ENCODE data around the gene ZNF618. TPM values are rescaled to one million over a fixed set of nuclear protein-coding genes. Genes with fewer than 3 reads are reported as not detected.

ZNF618 gene
- total and polyA plus RNA-seq, 2 experiments from 2014 or later: 12.1 to 22.1 TPM

GRCh38 chr9:113885183-113886025, 9.3 kb downstream of the ZNF618 start (continued):
- TF ChIP-seq REST (IDR thresholded peaks at IDR 0.05; ENCODE audit: unreplicated experiment) (no peak), CREB1 (CRISPR knock-in tag; IDR thresholded peaks at IDR 0.05; ENCODE audit: low read depth) (no peak), JUNB (IDR thresholded peaks at IDR 0.05; ENCODE audit: unreplicated experiment) (no peak), NANOG (IDR thresholded peaks at IDR 0.05; ENCODE audit: borderline replicate concordance) (no peak)
- TF ChIP-seq, protein P1, sequence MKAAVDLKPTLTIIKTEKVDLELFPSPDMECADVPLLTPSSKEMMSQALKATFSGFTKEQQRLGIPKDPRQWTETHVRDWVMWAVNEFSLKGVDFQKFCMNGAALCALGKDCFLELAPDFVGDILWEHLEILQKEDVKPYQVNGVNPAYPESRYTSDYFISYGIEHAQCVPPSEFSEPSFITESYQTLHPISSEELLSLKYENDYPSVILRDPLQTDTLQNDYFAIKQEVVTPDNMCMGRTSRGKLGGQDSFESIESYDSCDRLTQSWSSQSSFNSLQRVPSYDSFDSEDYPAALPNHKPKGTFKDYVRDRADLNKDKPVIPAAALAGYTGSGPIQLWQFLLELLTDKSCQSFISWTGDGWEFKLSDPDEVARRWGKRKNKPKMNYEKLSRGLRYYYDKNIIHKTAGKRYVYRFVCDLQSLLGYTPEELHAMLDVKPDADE (IDR thresholded peaks at IDR 0.05): no peak

GRCh38 chr9:113886026-113886369, 9.9 kb downstream of the ZNF618 start:
- H3K9me2 ChIP-seq (ENCODE audit: insufficient read depth): 0 out of 2 replicates have a peak, but pooled peaks cover 5% of the 10 kb centered on the region
- H4K20me1 ChIP-seq (replicated peaks; ENCODE audit: insufficient read depth): no peaks in the 10 kb centered on the region; the same call in 1 of the 2 replicates
- Mint-ChIP-seq H3K36me3 (ENCODE audit: low read depth) (peaks cover 25% of the 10 kb centered on the region), H3K9me3 (peaks cover 11% of the 10 kb centered on the region), H3K27me3 (ENCODE audit: insufficient read depth, low read depth, poor library complexity) (peaks cover 6% of the 10 kb centered on the region), H3K4me3 (no peak overlapping the region), H3K4me1 (peaks cover 63% of the 10 kb centered on the region), H3K27ac (peak overlapping the region; percentile 53; the same call in 1 of the 2 replicates)
- H3K4me3 ChIP-seq: no peak overlapping the region
- DNase-seq (ENCODE audit: low spot score): no peak
- 0 out of 2 replicates have a peak overlapping the region, but pooled peaks have one; percentile 13 for H3K27ac ChIP-seq (ENCODE audit: low read depth)
- peak overlapping the region; percentile 28; the same call in 1 of the 2 replicates for H3K4me2 ChIP-seq
- peaks cover 89% of the 10 kb centered on the region for H3K79me2 ChIP-seq (replicated peaks; ENCODE audit: insufficient read depth)
- peaks cover 30% of the 10 kb centered on the region for H3K4me1 ChIP-seq (ENCODE audit: insufficient read depth)
- peak; percentile 10 for ATAC-seq
- H3K36me3 ChIP-seq (ENCODE audit: insufficient read depth): no peaks in the 10 kb centered on the region
- H2AFZ ChIP-seq: no peak overlapping the region
- H3F3A ChIP-seq (replicated peaks; ENCODE audit: low read depth): no peaks in the 10 kb centered on the region
- H3K27me3 ChIP-seq (ENCODE audit: insufficient read depth): no peaks in the 10 kb centered on the region
- TF ChIP-seq NANOG (IDR thresholded peaks at IDR 0.05; ENCODE audit: borderline replicate concordance) (no peak), ZNF462 (CRISPR knock-in tag; IDR thresholded peaks at IDR 0.05) (no peak), EZH2 (IDR thresholded peaks at IDR 0.05; ENCODE audit: low read depth, unreplicated experiment) (no peak), ZNF114 (CRISPR knock-in tag; IDR thresholded peaks at IDR 0.05) (no peak), REST (IDR thresholded peaks at IDR 0.05; ENCODE audit: unreplicated experiment) (no peak), EZH2phosphoT487 (IDR thresholded peaks at IDR 0.05; ENCODE audit: unreplicated experiment) (no peak)
